Stimulated activated naive B cell treated with anti-CD40 and anti-IgM and Interleukin-4, amounts not matched to agents 10 μg/mL and 1 μg/mL and 100 μg/mL, for 72 hours (primary cell): ENCODE measurements around the gene NRK.
"Not testable (repeated sequence)": the region's sequence is repeated elsewhere in the genome, so short reads cannot be mapped to it uniquely, and the experiment has no call there.

Source experiments
- ATAC-seq, 2 donors: fragments of 150-1000 bp; cut with Tn5 transposase; replicated peaks; 2 replicates each; pipeline ENCODE4 v1.10.0; 2021; ENCODE audit warnings: moderate library complexity in 1 of 2
- DNase-seq: peaks from one replicate; pipeline ENCODE4 v3.0.0; 2021
- H3K27ac Mint-ChIP-seq: one replicate; pipeline ENCODE4 v1.8.0; 2022; ENCODE audit warnings: mild to moderate bottlenecking, mixed read lengths
- H3K27me3 Mint-ChIP-seq, 2 donors: one replicate each; pipeline ENCODE4 v1.8.0; 2022; ENCODE audit warnings: mixed read lengths in 2 of 2
- H3K36me3 Mint-ChIP-seq, 2 donors: one replicate each; pipeline ENCODE4 v1.8.0; 2022; ENCODE audit warnings: mixed read lengths in 2 of 2, mild to moderate bottlenecking in 1 of 2
- H3K4me1 Mint-ChIP-seq, 2 donors: one replicate each; pipeline ENCODE4 v1.8.0; 2022; ENCODE audit warnings: mixed read lengths in 2 of 2, mild to moderate bottlenecking in 1 of 2
- H3K4me3 Mint-ChIP-seq, 2 donors: one replicate each; pipeline ENCODE4 v1.8.0; 2022; ENCODE audit warnings: mild to moderate bottlenecking in 2 of 2, mixed read lengths in 2 of 2, moderate library complexity in 1 of 2
- H3K9me3 Mint-ChIP-seq, 2 donors: one replicate each; pipeline ENCODE4 v1.8.0; 2022; ENCODE audit warnings: mixed read lengths in 2 of 2, mild to moderate bottlenecking in 1 of 2

NRK gene

GRCh38 chrX:105822138-105823091, at the start of gene NRK:
Gene NRK (plus strand): TSS chrX:105822539. CDS start chrX:105822846, 307 bp downstream.
- Mint-ChIP-seq H3K4me1 (no peaks in the 10 kb centered on the region), H3K4me3 (no peak within 1 kb of the TSS), H3K36me3 (no peaks in the 10 kb centered on the region), H3K27me3 (peaks cover 27 to 41% of the 10 kb centered on the region in 2 donors), H3K27ac (no peak within 1 kb of the TSS), H3K9me3 (peaks cover 0 to 3% of the 10 kb centered on the region in 2 donors)
- ATAC-seq, result no peak
- no peak for DNase-seq

GRCh38 chrX:105773801-105774200, 48.5 kb upstream of the NRK start:
- DNase-seq (no peak), ATAC-seq (no peak)
- H3K36me3 Mint-ChIP-seq, result no peaks in the 10 kb centered on the region
- H3K4me1 Mint-ChIP-seq, result no peaks in the 10 kb centered on the region
- no peak overlapping the region for H3K27ac Mint-ChIP-seq
- H3K9me3 Mint-ChIP-seq, result peaks cover 0 to 3% of the 10 kb centered on the region in 2 donors
- H3K27me3 Mint-ChIP-seq, result no peaks in the 10 kb centered on the region
- no peak overlapping the region for H3K4me3 Mint-ChIP-seq

GRCh38 chrX:105775679-105776078, 46.7 kb upstream of the NRK start:
- Mint-ChIP-seq H3K36me3 (no peaks in the 10 kb centered on the region), H3K27me3 (no peaks in the 10 kb centered on the region), H3K4me3 (no peak overlapping the region), H3K27ac (no peak overlapping the region), H3K4me1 (no peaks in the 10 kb centered on the region), H3K9me3 (no peaks in the 10 kb centered on the region)
- DNase-seq (no peak), ATAC-seq (no peak)

GRCh38 chrX:105781804-105782203, 40.5 kb upstream of the NRK start:
- Mint-ChIP-seq H3K4me3 (no peak overlapping the region), H3K9me3 (no peaks in the 10 kb centered on the region), H3K27ac (no peak overlapping the region), H3K36me3 (no peaks in the 10 kb centered on the region), H3K4me1 (no peaks in the 10 kb centered on the region), H3K27me3 (no peaks in the 10 kb centered on the region)
- no peak for ATAC-seq
- DNase-seq, result no peak

- H3K4me3 Mint-ChIP-seq, H3K36me3 Mint-ChIP-seq, H3K27me3 Mint-ChIP-seq, DNase-seq, H3K27ac Mint-ChIP-seq, ATAC-seq, H3K9me3 Mint-ChIP-seq, H3K4me1 Mint-ChIP-seq: not testable (repeated sequence)
Observed at GRCh38 chrX:105796877-105797276, 25.5 kb upstream of the NRK start.

- Mint-ChIP-seq H3K9me3 (peaks cover 3 to 6% of the 10 kb centered on the region in 2 donors), H3K36me3 (no peaks in the 10 kb centered on the region), H3K4me3 (no peak overlapping the region), H3K27me3 (no peaks in the 10 kb centered on the region), H3K4me1 (no peaks in the 10 kb centered on the region), H3K27ac (no peak overlapping the region)
- DNase-seq (no peak), ATAC-seq (no peak)
Observed at GRCh38 chrX:105803891-105804290, 18.4 kb upstream of the NRK start.

- not testable (repeated sequence) for H3K4me1 Mint-ChIP-seq, H3K4me3 Mint-ChIP-seq, DNase-seq, H3K36me3 Mint-ChIP-seq, ATAC-seq, H3K27me3 Mint-ChIP-seq, H3K9me3 Mint-ChIP-seq, H3K27ac Mint-ChIP-seq
Observed at GRCh38 chrX:105805655-105806054, 16.7 kb upstream of the NRK start.

- no peak overlapping the region for H3K27ac Mint-ChIP-seq
- H3K36me3 Mint-ChIP-seq, result no peaks in the 10 kb centered on the region
- ATAC-seq (no peak), DNase-seq (no peak)
- peaks cover 17 to 26% of the 10 kb centered on the region in 2 donors for H3K27me3 Mint-ChIP-seq
- no peak overlapping the region for H3K4me3 Mint-ChIP-seq
- H3K4me1 Mint-ChIP-seq, result no peaks in the 10 kb centered on the region
- H3K9me3 Mint-ChIP-seq, result peaks cover 0 to 2% of the 10 kb centered on the region in 2 donors
Observed at GRCh38 chrX:105816517-105816916, 5.8 kb upstream of the NRK start.

- no peak for ATAC-seq
- no peaks in the 10 kb centered on the region for H3K4me1 Mint-ChIP-seq
- no peak overlapping the region for H3K27ac Mint-ChIP-seq
- H3K4me3 Mint-ChIP-seq, result no peak overlapping the region
- no peaks in the 10 kb centered on the region for H3K36me3 Mint-ChIP-seq
- H3K27me3 Mint-ChIP-seq, result peaks cover 27 to 42% of the 10 kb centered on the region in 2 donors
- no peak for DNase-seq
- peaks cover 0 to 3% of the 10 kb centered on the region in 2 donors for H3K9me3 Mint-ChIP-seq
Observed at GRCh38 chrX:105820247-105820646, 2.1 kb upstream of the NRK start.

GRCh38 chrX:105821471-105822121, 743 bp upstream of the NRK start:
- H3K4me3 Mint-ChIP-seq, result no peak overlapping the region
- no peak overlapping the region for H3K27ac Mint-ChIP-seq
- peaks cover 0 to 3% of the 10 kb centered on the region in 2 donors for H3K9me3 Mint-ChIP-seq
- no peak for ATAC-seq
- no peak for DNase-seq
- H3K36me3 Mint-ChIP-seq, result no peaks in the 10 kb centered on the region
- peaks cover 27 to 41% of the 10 kb centered on the region in 2 donors for H3K27me3 Mint-ChIP-seq
- H3K4me1 Mint-ChIP-seq, result no peaks in the 10 kb centered on the region

- ATAC-seq (no peak), DNase-seq (no peak)
- Mint-ChIP-seq H3K36me3 (no peaks in the 10 kb centered on the region), H3K4me1 (no peaks in the 10 kb centered on the region), H3K9me3 (peaks cover 0 to 3% of the 10 kb centered on the region in 2 donors), H3K27me3 (peaks cover 27 to 41% of the 10 kb centered on the region in 2 donors), H3K27ac (no peak overlapping the region), H3K4me3 (no peak overlapping the region)
Observed at GRCh38 chrX:105823092-105823455, 735 bp downstream of the NRK start.

- Mint-ChIP-seq H3K36me3 (no peaks in the 10 kb centered on the region), H3K9me3 (no peaks in the 10 kb centered on the region), H3K4me3 (no peak overlapping the region), H3K27me3 (no peaks in the 10 kb centered on the region), H3K27ac (no peak overlapping the region), H3K4me1 (no peaks in the 10 kb centered on the region)
- DNase-seq (no peak), ATAC-seq (no peak)
Observed at GRCh38 chrX:105829011-105829410, 6.7 kb downstream of the NRK start.

GRCh38 chrX:105837232-105837631, 14.9 kb downstream of the NRK start:
- H3K4me3 Mint-ChIP-seq, result no peak overlapping the region
- no peak overlapping the region for H3K27ac Mint-ChIP-seq
- no peaks in the 10 kb centered on the region for H3K4me1 Mint-ChIP-seq
- no peaks in the 10 kb centered on the region for H3K36me3 Mint-ChIP-seq
- DNase-seq, result no peak
- ATAC-seq, result no peak
- H3K9me3 Mint-ChIP-seq, result no peaks in the 10 kb centered on the region
- H3K27me3 Mint-ChIP-seq, result no peaks in the 10 kb centered on the region

- H3K36me3 Mint-ChIP-seq, result no peaks in the 10 kb centered on the region
- no peak overlapping the region for H3K4me3 Mint-ChIP-seq
- H3K27ac Mint-ChIP-seq, result no peak overlapping the region
- no peaks in the 10 kb centered on the region for H3K4me1 Mint-ChIP-seq
- H3K9me3 Mint-ChIP-seq, result peaks cover 0 to 2% of the 10 kb centered on the region in 2 donors
- DNase-seq, result no peak
- ATAC-seq, result no peak
- H3K27me3 Mint-ChIP-seq, result no peaks in the 10 kb centered on the region
Observed at GRCh38 chrX:105845631-105846030, 23.3 kb downstream of the NRK start.

GRCh38 chrX:105850100-105850499, 27.8 kb downstream of the NRK start:
- ATAC-seq, H3K27ac Mint-ChIP-seq, DNase-seq, H3K27me3 Mint-ChIP-seq, H3K4me1 Mint-ChIP-seq, H3K9me3 Mint-ChIP-seq, H3K4me3 Mint-ChIP-seq, H3K36me3 Mint-ChIP-seq: not testable (repeated sequence)
